ENCODE results near the gene LRRC45. TPM values are rescaled to one million over a fixed set of nuclear protein-coding genes. Genes with fewer than 3 reads are reported as not detected.

Gene LRRC45
- total and polyA plus RNA-seq, 9 of the 15 experiments (the other 6 are each of a cell fraction or from before 2014, with no cell fraction given), result 3.5 to 21.5 (median 11.2) TPM; not detected in 2

DNA sequence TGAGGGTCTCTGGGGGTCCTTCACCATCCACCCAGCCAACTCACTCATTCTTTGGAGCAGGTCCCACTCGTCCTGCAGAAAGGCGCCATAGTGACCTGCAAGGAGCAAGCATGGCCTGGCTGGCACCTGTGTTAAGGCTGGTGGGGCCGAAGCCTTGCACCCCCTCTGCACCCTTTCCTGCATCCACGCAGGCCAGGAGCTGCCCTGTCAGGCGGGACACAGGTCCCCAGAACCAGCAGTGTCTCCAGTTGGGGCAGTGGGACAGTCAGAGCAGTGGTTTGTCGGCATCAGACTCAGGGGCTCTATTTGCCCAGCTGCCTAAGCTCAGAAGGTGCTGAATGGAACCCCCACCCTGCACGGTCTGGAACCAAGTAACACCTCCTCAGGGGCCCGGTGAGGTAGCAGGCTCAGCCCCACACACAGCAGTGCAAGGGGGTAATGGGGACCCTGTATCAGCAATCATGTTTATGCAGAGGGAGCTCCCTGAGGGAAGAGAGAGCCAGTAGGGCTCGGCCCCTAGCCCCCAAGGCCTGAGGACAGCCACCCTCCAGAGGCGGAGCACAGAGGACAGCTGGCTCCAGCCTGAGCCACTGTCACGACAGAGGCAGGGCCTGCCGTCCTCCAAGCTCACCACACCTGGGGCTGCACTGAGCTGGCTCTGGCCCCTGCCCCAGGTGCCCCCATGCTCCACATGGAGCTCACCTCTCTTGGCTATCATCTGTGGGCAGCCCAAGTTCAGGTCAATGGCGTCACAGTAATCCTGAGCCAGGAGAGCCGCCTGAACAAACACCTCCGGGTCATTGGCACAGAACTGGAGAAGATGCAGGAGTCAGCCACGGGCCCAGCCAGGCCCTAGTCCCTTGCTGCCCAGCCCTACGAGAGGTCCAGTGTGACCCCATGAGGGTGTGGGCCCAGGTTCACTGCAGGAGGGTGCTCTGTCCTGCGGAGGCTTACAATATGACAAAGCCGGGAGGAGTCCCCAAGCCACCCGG, 40.6 kb downstream of the LRRC45 start:
- TF ChIP-seq RBM15 (IDR thresholded peaks at IDR 0.05; ENCODE audit: insufficient read depth, low read length) (no peak), MEF2A (IDR thresholded peaks at IDR 0.05; ENCODE audit: control insufficient read depth, low read depth, low read length) (no peak), E2F3 (CRISPR knock-in tag; IDR thresholded peaks at IDR 0.05) (no peak), CBFA2T2 (conservative IDR thresholded peaks at IDR 0.05) (no peak), POLR2B (IDR thresholded peaks at IDR 0.05; ENCODE audit: low read depth, partially characterized antibody) (no peak), KDM1A (IDR thresholded peaks at IDR 0.05) (no peak), CHCHD3 (CRISPR knock-in tag; IDR thresholded peaks at IDR 0.05) (no peak)
- Histone ChIP-seq H3K9me3 (replicated peaks; ENCODE audit: control insufficient read depth, insufficient read depth, low read depth, low read length) (no peaks in the 10 kb centered on the region), H4K20me1 (replicated peaks; ENCODE audit: control insufficient read depth, insufficient read depth, low read length) (no peaks in the 10 kb centered on the region; the same call in none of the 2 replicates), H2AFZ (ENCODE audit: low read depth, low read length) (no peak overlapping the region), H3K36me3 (ENCODE audit: control insufficient read depth, insufficient read depth, low read length) (peaks cover 57% of the 10 kb centered on the region; the same call in 2 of the 3 replicates), H3K9ac (ENCODE audit: insufficient read depth in 1 of 2, low read depth in 2 of 2, low read length in 2 of 2) (peak overlapping the region in 1 of 2 experiments; percentile 70; a peak in 2 of 4 replicates), H3K27me3 (ENCODE audit: control insufficient read depth in 2 of 2, insufficient read depth in 2 of 2, low read length in 2 of 2) (no peaks in the 10 kb centered on the region), H3K27ac (ENCODE audit: extremely low read depth, low read depth, low read length) (no peak overlapping the region), H3K4me3 (peak overlapping the region; percentile 99; the same call in 1 of the 2 replicates), H3K9me1 (ENCODE audit: control insufficient read depth, insufficient read depth, low read length) (no peaks in the 10 kb centered on the region), H3K4me2 (ENCODE audit: insufficient read depth, low read length) (no peak overlapping the region), H3K4me1 (replicated peaks in 1 of 2; ENCODE audit: control insufficient read depth in 2 of 2, insufficient read depth in 2 of 2, low read length in 2 of 2) (peaks cover 3 to 69% of the 10 kb centered on the region in 2 experiments; a peak in 3 of 5 replicates), H3K79me2 (ENCODE audit: control insufficient read depth, insufficient read depth, low read length) (peaks cover 28% of the 10 kb centered on the region)
- DNase-seq (ENCODE audit: extremely low read depth in 1 of 4, low spot score in 3 of 4) (no peak), FAIRE-seq (no peak), ATAC-seq (no peak)
- 85% methylated on average over 17 of the region's 20 CpGs for WGBS (ENCODE audit: insufficient coverage, low coverage, missing lambda C conversion rate)
- in situ Hi-C loops (cut with MboI) (no loop called here), intact Hi-C loops (cut with micrococcal nuclease) (no loop called here)
- no TSS peak for BruUV-seq (replicated peaks)
- ChIA-PET CTCF (ENCODE audit: low intra/inter-chr PET ratio) (no interaction called here), POLR2A (interaction anchor here (0.5 to 3.9 kb wide), 5 partner anchors 10 to 1010 kb away, joined by 3 to 24 read pairs (median 6); no protein-coding TSS in a partner anchor)
